Left kidney (tissue), 2 donors: ENCODE measurements around the gene PBX2. TPM values are rescaled to one million over a fixed set of nuclear protein-coding genes. Genes with fewer than 3 reads are reported as not detected.
A peak's percentile ranks its signal among the peaks of the same experiment; 100 is the strongest.
"Not testable (repeated sequence)": the region's sequence is repeated elsewhere in the genome, so short reads cannot be mapped to it uniquely, and the experiment has no call there.

Experiments
- DNase-seq: peaks from one replicate; pipeline ENCODE4 v3.0.0-alpha.2; 2013
- polyA plus RNA-seq: library from polyadenylated mRNA; unstranded; fragments of 120-200 nt; gene quantifications from one replicate; pipeline ENCODE4 v1.2.1, GENCODE V29; 2013; ENCODE audit not compliant: insufficient read length

PBX2 gene
- polyA plus RNA-seq, 1 donor, result 190 TPM

GRCh38 chr6:32187725-32188380 is 2.1 kb downstream of the PBX2 start:
- not testable (repeated sequence) for DNase-seq

DNA sequence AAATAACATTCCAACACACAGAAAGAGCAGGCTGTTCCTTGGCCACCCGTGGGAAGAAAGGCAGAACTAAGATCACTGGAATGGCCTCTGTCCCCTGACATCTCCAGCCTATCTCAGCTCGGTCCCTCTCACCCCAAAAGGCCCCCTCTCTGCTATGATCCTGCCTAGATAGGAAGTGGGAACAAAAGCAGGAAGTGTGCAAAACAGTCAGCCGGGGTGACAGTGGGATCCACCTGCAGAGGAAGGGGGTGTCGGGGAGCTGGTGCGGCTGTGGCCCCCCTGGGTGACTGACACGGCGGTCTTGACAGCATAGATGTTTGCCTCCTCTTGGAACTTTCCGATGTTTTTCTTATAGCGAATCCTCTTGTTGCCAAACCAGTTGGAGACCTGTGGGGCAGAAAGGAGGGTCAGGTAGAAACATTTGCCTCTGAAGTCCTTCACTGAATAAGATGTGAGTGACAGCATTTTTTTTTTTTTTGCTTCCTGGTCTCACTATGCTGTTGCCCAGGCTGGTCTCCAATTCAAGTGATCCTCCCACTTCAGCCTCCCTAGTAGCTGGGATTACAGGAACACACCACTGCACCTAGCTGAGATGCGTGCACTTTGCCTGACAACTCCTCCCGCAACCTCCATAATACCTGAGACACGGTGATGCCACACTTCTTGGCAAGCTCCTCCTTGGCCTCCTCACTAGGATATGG is 2.8 kb downstream of the PBX2 start:
- DNase-seq, result no peak

DNA sequence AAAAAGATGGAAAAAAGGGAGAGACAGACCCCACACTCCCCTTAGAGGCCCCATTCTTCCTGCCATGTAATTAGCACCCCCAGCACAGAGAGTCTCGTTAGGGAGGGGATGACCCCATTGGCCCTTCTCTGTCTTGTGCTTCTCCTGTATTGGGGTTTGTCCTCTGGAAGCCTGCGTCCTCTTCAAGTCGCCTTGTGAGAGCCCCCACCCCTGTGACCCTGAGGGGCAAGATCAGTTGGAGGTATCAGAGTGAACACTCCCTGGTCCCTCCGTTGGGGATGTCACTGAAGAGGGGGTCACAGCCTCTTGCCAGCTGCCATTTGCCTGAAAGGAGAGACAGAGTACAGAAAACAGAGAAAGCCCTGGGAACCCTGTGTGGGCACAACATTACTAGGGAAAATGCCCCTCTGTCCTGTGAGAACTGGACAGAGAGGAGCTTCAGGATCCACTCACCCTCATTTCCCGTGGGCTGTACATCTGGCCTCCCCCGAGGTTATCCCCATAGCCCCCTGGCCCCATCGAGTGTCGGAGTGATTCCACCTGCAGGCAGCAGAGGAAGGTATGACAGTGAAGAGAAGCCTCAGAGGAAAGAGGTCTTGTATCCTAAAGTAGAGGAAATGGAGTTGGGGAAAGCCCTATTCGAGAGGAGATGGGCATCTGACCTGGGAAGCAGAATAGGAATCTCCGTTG is 3.7 kb downstream of the PBX2 start:
- DNase-seq, result not testable (repeated sequence)

GRCh38 chr6:32185681-32186131 is 4.3 kb downstream of the PBX2 start:
- not testable (repeated sequence) for DNase-seq

DNA sequence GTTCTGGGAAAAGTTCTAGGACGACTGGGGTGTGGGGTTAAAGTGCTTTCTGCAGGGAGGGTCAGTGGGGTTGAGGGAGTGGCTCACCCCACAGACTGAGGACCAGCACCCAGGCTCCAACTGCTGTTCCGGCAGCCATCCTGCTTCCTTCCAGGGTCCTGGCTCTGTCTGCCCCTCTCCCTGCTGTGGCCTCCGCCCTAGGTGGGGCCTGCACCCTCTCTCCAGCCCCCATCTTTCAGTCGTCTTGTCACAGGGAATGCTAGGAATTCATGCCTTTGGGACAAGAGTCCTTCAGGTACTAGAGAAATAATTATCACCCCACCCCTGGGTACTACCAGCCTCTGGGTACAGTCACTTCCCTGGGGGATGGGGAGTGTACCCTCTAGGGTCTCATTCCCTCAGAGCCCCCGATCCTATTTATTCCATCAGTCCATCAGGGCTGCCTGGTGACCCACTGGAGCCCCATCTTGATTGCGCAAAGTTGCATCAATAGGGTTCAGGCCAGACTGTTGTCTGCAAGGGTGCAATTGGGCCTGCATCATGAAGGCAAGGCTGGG is 5.8 kb downstream of the PBX2 start, which contains the start of gene AGER:
Gene AGER, minus strand, starts transcription at position 170 of the 557 bp plus-strand sequence. Its CDS starts 31 bp downstream, at position 139.
- DNase-seq, result no peak

- DNase-seq, result no peak
Observed at GRCh38 chr6:32183483-32184083, 6.4 kb downstream of the PBX2 start.

- DNase-seq, result no peak
Observed at GRCh38 chr6:32183030-32183429, 7.0 kb downstream of the PBX2 start.

- no peak for DNase-seq
Observed at GRCh38 chr6:32182555-32182981, 7.4 kb downstream of the PBX2 start.

- DNase-seq, result no peak
Observed at GRCh38 chr6:32181915-32182529, 8.0 kb downstream of the PBX2 start.

DNA sequence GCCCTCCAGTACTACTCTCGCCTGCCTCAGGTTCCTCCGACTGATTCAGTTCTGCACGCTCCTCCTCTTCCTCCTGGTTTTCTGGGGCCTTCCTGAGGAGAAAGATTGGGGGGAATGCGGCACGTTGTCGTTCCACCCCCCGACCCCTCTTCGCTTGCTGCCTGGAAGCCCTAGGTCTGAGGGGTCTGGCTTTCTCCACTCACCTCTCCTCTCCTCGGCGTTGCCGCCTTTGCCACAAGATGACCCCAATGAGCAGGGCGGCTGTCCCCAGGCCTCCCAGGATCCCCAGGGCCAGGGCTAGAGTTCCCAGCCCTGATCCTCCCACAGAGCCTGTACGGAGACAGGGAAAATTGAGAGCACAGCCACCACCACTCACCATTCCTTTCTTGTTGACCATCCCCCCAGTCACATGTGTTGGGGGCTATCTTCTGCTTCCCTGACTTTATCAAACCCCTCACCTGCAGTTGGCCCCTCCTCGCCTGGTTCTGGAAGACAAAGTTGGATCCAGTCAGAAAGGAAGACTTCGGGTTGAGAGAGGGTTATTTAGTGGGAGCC is 8.8 kb downstream of the PBX2 start:
- DNase-seq, result no peak

DNA sequence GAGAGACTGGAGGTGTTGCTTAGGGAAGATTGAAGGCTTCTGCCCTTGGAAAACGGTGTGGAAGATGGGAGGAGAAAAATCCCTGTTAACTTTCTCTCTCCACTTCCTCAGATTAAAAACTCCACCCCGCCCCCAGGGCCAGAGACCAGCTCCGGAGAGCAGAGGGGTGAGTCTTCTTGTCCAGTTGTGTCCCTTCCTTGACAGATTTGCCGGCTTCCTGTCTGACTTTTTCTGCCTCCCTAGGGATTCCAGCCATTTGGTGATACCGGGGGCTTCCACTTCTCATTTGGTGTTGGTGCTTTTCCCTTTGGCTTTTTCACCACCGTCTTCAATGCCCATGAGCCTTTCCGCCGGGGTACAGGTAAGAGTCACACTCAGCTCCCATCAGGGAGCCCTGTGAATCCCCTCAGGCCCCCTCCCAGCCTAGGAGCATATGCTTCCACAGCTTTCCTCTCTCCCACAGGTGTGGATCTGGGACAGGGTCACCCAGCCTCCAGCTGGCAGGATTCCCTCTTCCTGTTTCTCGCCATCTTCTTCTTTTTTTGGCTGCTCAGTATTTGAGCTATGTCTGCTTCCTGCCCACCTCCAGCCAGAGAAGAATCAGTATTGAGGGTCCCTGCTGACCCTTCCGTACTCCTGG is 10.1 kb downstream of the PBX2 start:
- no peak for DNase-seq

GRCh38 chr6:32178547-32179440 is 11.2 kb downstream of the PBX2 start:
- DNase-seq, result no peak

DNA sequence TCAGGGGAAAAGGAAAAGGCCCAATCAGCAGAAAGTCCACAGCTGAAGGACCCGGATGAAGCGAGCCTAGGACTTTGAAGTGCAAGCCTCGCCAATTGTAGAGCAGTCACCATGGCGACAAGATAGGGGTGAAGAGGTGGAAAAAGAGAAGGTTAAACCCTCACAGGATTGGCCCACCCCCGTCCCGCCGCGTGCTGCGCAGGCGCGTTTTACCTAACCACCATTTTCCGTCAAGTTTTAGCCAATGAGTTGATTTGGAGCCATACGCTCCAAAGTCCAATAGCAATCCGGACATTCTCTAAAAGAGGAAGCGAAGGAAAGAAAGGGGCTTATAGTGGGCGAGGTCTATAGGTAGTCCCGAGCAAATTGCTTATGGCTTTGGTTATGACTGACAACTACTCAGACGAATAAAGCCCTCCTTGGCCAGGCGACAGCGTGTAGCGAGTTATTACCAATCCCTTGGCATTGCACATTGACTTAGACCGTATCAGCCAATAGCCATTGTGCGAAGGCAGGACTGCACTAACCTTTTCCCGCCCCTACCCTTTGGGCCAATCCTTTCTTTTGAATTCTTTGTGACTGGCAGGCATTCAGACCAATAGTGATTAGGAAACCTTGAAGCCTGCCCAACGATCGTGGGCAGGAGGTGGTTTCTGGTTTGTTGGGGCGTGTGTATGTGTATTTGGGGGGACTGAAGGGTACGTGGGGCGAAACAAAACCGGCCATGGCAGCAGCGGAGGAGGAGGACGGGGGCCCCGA is 12.0 kb downstream of the PBX2 start, which contains the start of gene RNF5:
Gene RNF5, plus strand, starts transcription at position 618 of the 759 bp plus-strand sequence. Its CDS starts 107 bp downstream, at position 725.
- peak; percentile 100 for DNase-seq

DNA sequence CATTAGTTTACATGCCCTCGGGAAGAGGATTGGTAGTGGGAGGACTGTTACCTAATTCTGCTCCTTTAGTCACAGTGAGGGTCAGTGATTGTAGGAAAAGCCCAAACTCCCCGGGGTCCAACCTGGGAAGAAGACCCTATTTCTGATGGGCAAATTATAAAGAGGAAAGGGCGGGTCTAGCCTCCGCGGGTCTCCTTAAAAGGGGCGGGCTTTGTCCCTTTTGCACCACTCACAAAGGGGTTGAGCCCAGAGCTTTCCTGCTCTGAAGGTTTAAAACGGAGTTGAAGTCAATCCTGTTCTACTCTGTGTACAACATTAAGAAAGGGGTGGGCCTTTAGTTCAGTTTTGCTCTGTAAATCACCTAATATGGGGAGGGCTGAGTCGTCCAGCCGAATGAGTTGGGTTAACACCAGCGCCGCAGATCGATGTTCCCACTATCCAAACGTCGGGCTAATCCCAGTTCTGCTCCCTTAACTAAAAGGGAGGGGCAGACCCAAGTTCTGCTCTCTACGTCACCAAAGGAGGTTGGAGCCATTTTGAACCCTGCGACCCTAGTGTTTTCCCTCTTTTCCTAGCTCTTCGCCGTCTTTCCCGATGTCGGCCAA is 12.7 kb downstream of the PBX2 start:
- no peak for DNase-seq

- no peak for DNase-seq
Observed at GRCh38 chr6:32176476-32177182, 13.4 kb downstream of the PBX2 start.

- peak; percentile 97 for DNase-seq
Observed at GRCh38 chr6:32175711-32176475, 14.1 kb downstream of the PBX2 start, which contains the start of gene AGPAT1. Gene AGPAT1, minus strand, starts transcription at chr6:32176084. Its CDS starts 4,588 bp downstream, at chr6:32171496.

DNA sequence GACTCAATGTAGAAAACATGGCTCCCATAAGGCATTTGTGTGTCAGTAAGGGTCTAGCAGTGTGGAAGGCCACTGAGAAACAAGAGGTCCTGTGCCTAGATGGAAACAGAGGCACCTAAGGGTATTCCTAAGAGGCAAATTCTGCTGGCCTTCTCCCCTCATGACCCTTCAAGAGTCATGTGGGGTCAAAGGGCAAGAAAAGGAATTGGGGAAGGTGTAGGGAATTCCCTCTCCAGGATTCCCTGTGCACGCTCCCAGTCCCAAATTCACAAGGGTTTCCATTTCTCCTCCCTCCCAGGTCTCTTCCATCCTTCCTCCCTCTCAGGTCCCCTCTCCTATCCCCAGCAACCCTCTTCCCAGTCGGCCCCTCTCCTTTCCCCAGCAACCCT is 14.7 kb downstream of the PBX2 start:
- DNase-seq, result no peak
